GM12873 (cell line): ENCODE data around the gene PRSS48.

Source experiments
- CTCF ChIP-seq: IDR thresholded peaks from 2 replicates; pipeline ENCODE4 v1.5.1; 2012; ENCODE audit warnings: low read depth, mild to moderate bottlenecking, moderate library complexity, low read length, control low read depth; ENCODE audit not compliant: insufficient read depth; ENCODE audit errors: missing control alignments

PRSS48 gene

GRCh38 chr4:151296227-151296626 is 19.3 kb downstream of the PRSS48 start:
- TF ChIP-seq CTCF, result no peak

GRCh38 chr4:151297170-151297569 is 20.2 kb downstream of the PRSS48 start:
- no peak for TF ChIP-seq CTCF

- no peak for TF ChIP-seq CTCF
Observed at GRCh38 chr4:151302432-151302831, 25.5 kb downstream of the PRSS48 start.

GRCh38 chr4:151304226-151304625 is 27.3 kb downstream of the PRSS48 start:
- no peak for TF ChIP-seq CTCF

- TF ChIP-seq CTCF, result no peak
Observed at GRCh38 chr4:151304755-151305154, 27.8 kb downstream of the PRSS48 start.

GRCh38 chr4:151310124-151310728 is 33.3 kb downstream of the PRSS48 start:
- no peak for TF ChIP-seq CTCF

GRCh38 chr4:151313306-151314009 is 36.5 kb downstream of the PRSS48 start:
- TF ChIP-seq CTCF, result no peak
